Vagina (tissue), 2 donors: Measurements from ENCODE around the gene PPP1R14C.

Experiments used
- POLR2A ChIP-seq, 2 donors: fragments of 450-650 bp; IDR thresholded peaks; one replicate each; pipeline ENCODE4 v1.6.1; 2017; ENCODE audit warnings: antibody characterized with exemption in 2 of 2, mild to moderate bottlenecking in 2 of 2, moderate library complexity in 2 of 2
- POLR2AphosphoS5 ChIP-seq, 2 donors: sonication (generic); formaldehyde crosslinking; IDR thresholded peaks; one replicate each; pipeline ENCODE4 v1.9.0; 2017; ENCODE audit warnings: antibody characterized with exemption in 2 of 2, mild to moderate bottlenecking in 2 of 2, low read depth in 1 of 2; ENCODE audit not compliant: insufficient read depth in 1 of 2
- TF ChIP-seq, protein P1 (sequence below), 3 experiments: fragments of 450-650 bp in 2 of 3; fragments of 200-600 bp in 1 of 3; sonication (generic) in 1 of 3; IDR thresholded peaks; one replicate each; pipeline ENCODE4 v1.5.1; 2017 to 2019; ENCODE audit warnings: antibody characterized with exemption in 3 of 3, mild to moderate bottlenecking in 2 of 3, moderate library complexity in 2 of 3

DNA sequence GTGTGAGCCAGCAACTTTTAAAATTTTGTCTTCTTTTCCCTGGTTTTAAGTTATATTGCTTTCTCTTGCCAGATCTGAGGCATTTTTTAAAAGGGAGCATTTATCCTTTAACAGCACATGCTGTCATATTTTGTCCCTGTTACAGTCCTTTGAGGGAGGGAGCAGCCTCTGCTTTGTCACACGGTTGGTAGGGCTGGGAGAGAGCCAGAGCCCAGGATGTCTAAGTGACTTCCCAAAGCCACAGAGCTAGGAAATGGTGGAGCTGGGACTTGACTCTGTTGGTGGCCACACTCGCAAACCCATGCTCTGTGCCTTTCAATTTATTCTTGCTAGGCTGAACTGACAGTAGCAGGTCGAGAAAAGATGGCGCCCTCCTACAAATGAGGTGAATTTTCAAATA, 145.6 kb downstream of the PPP1R14C start:
- TF ChIP-seq, protein P1, sequence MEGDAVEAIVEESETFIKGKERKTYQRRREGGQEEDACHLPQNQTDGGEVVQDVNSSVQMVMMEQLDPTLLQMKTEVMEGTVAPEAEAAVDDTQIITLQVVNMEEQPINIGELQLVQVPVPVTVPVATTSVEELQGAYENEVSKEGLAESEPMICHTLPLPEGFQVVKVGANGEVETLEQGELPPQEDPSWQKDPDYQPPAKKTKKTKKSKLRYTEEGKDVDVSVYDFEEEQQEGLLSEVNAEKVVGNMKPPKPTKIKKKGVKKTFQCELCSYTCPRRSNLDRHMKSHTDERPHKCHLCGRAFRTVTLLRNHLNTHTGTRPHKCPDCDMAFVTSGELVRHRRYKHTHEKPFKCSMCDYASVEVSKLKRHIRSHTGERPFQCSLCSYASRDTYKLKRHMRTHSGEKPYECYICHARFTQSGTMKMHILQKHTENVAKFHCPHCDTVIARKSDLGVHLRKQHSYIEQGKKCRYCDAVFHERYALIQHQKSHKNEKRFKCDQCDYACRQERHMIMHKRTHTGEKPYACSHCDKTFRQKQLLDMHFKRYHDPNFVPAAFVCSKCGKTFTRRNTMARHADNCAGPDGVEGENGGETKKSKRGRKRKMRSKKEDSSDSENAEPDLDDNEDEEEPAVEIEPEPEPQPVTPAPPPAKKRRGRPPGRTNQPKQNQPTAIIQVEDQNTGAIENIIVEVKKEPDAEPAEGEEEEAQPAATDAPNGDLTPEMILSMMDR (IDR thresholded peaks at IDR 0.05): no peak
- TF ChIP-seq POLR2A (IDR thresholded peaks at IDR 0.05) (no peak), POLR2AphosphoS5 (IDR thresholded peaks at IDR 0.05; ENCODE audit: insufficient read depth in 1 of 2, low read depth in 1 of 2) (no peak)
